ENCODE measurements around the gene C11orf97. TPM values are rescaled to one million over a fixed set of nuclear protein-coding genes. Genes with fewer than 3 reads are reported as not detected.

The C11orf97 gene
- total and polyA plus RNA-seq, 2 experiments from 2014 or later = not detected

- Histone ChIP-seq H3K27ac (ENCODE audit: low read depth) (peak within 1 kb of the TSS; percentile 82; the same call in 1 of the 2 replicates), H2AFZ (peak within 1 kb of the TSS; percentile 82)
Observed at GRCh38 chr11:94543695-94544645, 31.7 kb downstream of the C11orf97 start, which contains the start of gene FUT4. FUT4 (plus strand) TSS chr11:94543921; CDS start chr11:94544134, 213 bp downstream.

DNA sequence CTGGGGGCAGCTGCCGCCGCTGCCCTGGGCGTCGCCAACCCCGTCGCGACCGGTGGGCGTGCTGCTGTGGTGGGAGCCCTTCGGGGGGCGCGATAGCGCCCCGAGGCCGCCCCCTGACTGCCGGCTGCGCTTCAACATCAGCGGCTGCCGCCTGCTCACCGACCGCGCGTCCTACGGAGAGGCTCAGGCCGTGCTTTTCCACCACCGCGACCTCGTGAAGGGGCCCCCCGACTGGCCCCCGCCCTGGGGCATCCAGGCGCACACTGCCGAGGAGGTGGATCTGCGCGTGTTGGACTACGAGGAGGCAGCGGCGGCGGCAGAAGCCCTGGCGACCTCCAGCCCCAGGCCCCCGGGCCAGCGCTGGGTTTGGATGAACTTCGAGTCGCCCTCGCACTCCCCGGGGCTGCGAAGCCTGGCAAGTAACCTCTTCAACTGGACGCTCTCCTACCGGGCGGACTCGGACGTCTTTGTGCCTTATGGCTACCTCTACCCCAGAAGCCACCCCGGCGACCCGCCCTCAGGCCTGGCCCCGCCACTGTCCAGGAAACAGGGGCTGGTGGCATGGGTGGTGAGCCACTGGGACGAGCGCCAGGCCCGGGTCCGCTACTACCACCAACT, 32.5 kb downstream of the C11orf97 start:
- peaks cover 35% of the 10 kb centered on the region for H3K27me3 Mint-ChIP-seq (ENCODE audit: insufficient read depth, low read depth, poor library complexity)
- peaks cover 2% of the 10 kb centered on the region; the same call in 2 of the 3 replicates for H3K9me3 Mint-ChIP-seq
- Histone ChIP-seq H3K4me3 (peak overlapping the region; percentile 83), H3F3A (replicated peaks; ENCODE audit: low read depth) (peaks cover 9% of the 10 kb centered on the region; the same call in 1 of the 2 replicates), H3K79me2 (replicated peaks; ENCODE audit: insufficient read depth) (peaks cover 5% of the 10 kb centered on the region), H3K27me3 (ENCODE audit: insufficient read depth) (peaks cover 58% of the 10 kb centered on the region), H3K4me2 (peak overlapping the region; percentile 95), H3K27ac (ENCODE audit: low read depth) (no peak overlapping the region), H3K36me3 (ENCODE audit: insufficient read depth) (no peaks in the 10 kb centered on the region), H3K4me1 (ENCODE audit: insufficient read depth) (peaks cover 20% of the 10 kb centered on the region), H4K20me1 (replicated peaks; ENCODE audit: insufficient read depth) (peaks cover 13% of the 10 kb centered on the region), H2AFZ (peak overlapping the region; percentile 82), H3K9me2 (ENCODE audit: insufficient read depth) (no peaks in the 10 kb centered on the region)
- H3K4me3 Mint-ChIP-seq = peak overlapping the region; percentile 81
- no peaks in the 10 kb centered on the region for H3K36me3 Mint-ChIP-seq (ENCODE audit: low read depth)
- TF ChIP-seq ZNF331 (CRISPR knock-in tag; IDR thresholded peaks at IDR 0.05; ENCODE audit: low read depth) (no peak), CREB1 (CRISPR knock-in tag; IDR thresholded peaks at IDR 0.05; ENCODE audit: low read depth) (no peak), POLR2AphosphoS5 (IDR thresholded peaks at IDR 0.05; ENCODE audit: low read depth) (no peak)
- DNase-seq (ENCODE audit: low spot score) (peak; percentile 51), ATAC-seq (peak; percentile 20)
- no peak overlapping the region for H3K27ac Mint-ChIP-seq
- peaks cover 22% of the 10 kb centered on the region for H3K4me1 Mint-ChIP-seq

More at GRCh38 chr11:94543695-94544645, 31.7 kb downstream of the C11orf97 start, which contains the start of gene FUT4:
- Histone ChIP-seq H3K27me3 (ENCODE audit: insufficient read depth) (peaks cover 58% of the 10 kb centered on the region), H3K79me2 (replicated peaks; ENCODE audit: insufficient read depth) (peaks cover 5% of the 10 kb centered on the region), H3K4me1 (ENCODE audit: insufficient read depth) (peaks cover 20% of the 10 kb centered on the region), H3K36me3 (ENCODE audit: insufficient read depth) (no peaks in the 10 kb centered on the region), H3K9me2 (ENCODE audit: insufficient read depth) (no peaks in the 10 kb centered on the region), H3F3A (replicated peaks; ENCODE audit: low read depth) (peaks cover 9% of the 10 kb centered on the region; the same call in 1 of the 2 replicates), H3K4me2 (peak within 1 kb of the TSS; percentile 95), H3K4me3 (peak within 1 kb of the TSS; percentile 83), H4K20me1 (replicated peaks; ENCODE audit: insufficient read depth) (peaks cover 13% of the 10 kb centered on the region)
- Mint-ChIP-seq H3K4me1 (peaks cover 22% of the 10 kb centered on the region), H3K4me3 (peak within 1 kb of the TSS; percentile 92), H3K36me3 (ENCODE audit: low read depth) (no peaks in the 10 kb centered on the region), H3K9me3 (peaks cover 2% of the 10 kb centered on the region; the same call in 2 of the 3 replicates), H3K27ac (peak within 1 kb of the TSS; percentile 81; the same call in 1 of the 2 replicates), H3K27me3 (ENCODE audit: insufficient read depth, low read depth, poor library complexity) (peaks cover 35% of the 10 kb centered on the region)
- ATAC-seq = peak; percentile 85
- DNase-seq (ENCODE audit: low spot score) = peak; percentile 94
- TF ChIP-seq CREB1 (CRISPR knock-in tag; IDR thresholded peaks at IDR 0.05; ENCODE audit: low read depth) (peak; percentile 59), POLR2AphosphoS5 (IDR thresholded peaks at IDR 0.05; ENCODE audit: low read depth) (peak; percentile 52; the same call in 1 of the 2 replicates)
- TF ChIP-seq, protein P1, sequence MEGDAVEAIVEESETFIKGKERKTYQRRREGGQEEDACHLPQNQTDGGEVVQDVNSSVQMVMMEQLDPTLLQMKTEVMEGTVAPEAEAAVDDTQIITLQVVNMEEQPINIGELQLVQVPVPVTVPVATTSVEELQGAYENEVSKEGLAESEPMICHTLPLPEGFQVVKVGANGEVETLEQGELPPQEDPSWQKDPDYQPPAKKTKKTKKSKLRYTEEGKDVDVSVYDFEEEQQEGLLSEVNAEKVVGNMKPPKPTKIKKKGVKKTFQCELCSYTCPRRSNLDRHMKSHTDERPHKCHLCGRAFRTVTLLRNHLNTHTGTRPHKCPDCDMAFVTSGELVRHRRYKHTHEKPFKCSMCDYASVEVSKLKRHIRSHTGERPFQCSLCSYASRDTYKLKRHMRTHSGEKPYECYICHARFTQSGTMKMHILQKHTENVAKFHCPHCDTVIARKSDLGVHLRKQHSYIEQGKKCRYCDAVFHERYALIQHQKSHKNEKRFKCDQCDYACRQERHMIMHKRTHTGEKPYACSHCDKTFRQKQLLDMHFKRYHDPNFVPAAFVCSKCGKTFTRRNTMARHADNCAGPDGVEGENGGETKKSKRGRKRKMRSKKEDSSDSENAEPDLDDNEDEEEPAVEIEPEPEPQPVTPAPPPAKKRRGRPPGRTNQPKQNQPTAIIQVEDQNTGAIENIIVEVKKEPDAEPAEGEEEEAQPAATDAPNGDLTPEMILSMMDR (conservative IDR thresholded peaks at IDR 0.05; ENCODE audit: low read depth in 2 of 2) = no peak

All from GM23338 (cell line).